PFSK-1 (cell line): Measurements from ENCODE around the gene LYSMD3.

Experiments used
- FOXP2 ChIP-seq: optimal IDR thresholded peaks from 2 replicates; pipeline ENCODE3; 2011; ENCODE audit warnings: borderline replicate concordance, control low read depth, inconsistent platforms; ENCODE audit not compliant: insufficient read depth; ENCODE audit errors: extremely low read length, extremely low read depth
- POLR2AphosphoS5 ChIP-seq: IDR thresholded peaks from 2 replicates; pipeline ENCODE4 v1.6.1; 2012; ENCODE audit warnings: low read depth, mild to moderate bottlenecking, control low read depth, low read length, moderate library complexity
- REST ChIP-seq, 2 experiments: IDR thresholded peaks; 2 replicates each; pipeline versions ENCODE4 v1.6.1 to v1.8.0; 2011 to 2012; ENCODE audit warnings: low read depth in 2 of 2, low read length in 2 of 2, control low read depth in 1 of 2, inconsistent platforms in 1 of 2, mild to moderate bottlenecking in 1 of 2, moderate library complexity in 1 of 2; ENCODE audit not compliant: insufficient read depth in 1 of 2
- SIN3A ChIP-seq: IDR thresholded peaks from 2 replicates; pipeline ENCODE4 v1.6.1; 2012; ENCODE audit warnings: mild to moderate bottlenecking, low read length, moderate library complexity, borderline replicate concordance; ENCODE audit not compliant: insufficient read depth
- TAF1 ChIP-seq: IDR thresholded peaks from 2 replicates; pipeline ENCODE4 v1.6.1; 2012; ENCODE audit warnings: low read length, control low read depth, borderline replicate concordance; ENCODE audit not compliant: insufficient read depth

GRCh38 chr5:90494043-90494442 is 35.3 kb downstream of the LYSMD3 start:
- TF ChIP-seq REST (IDR thresholded peaks at IDR 0.05; ENCODE audit: insufficient read depth in 1 of 2, low read depth in 2 of 2, low read length in 2 of 2) (no peak), SIN3A (no peak), POLR2AphosphoS5 (no peak), TAF1 (no peak), FOXP2 (no peak)
